Measurements from ENCODE around the gene HIPK2. TPM values are rescaled to one million over a fixed set of nuclear protein-coding genes. Genes with fewer than 3 reads are reported as not detected.

Gene HIPK2
- total RNA-seq, 1 experiment from 2014 or later: 30.7 TPM

GRCh38 chr7:139586286-139586685 is 191.5 kb downstream of the HIPK2 start:
- no TSS peak for BruUV-seq (replicated peaks)
- Histone ChIP-seq H3K27ac (ENCODE audit: low read depth, low read length, poor library complexity, severe bottlenecking) (no peak overlapping the region), H3K9me3 (ENCODE audit: low read depth, low read length, poor library complexity, severe bottlenecking) (no peaks in the 10 kb centered on the region), H3K4me1 (ENCODE audit: insufficient read depth, low read length, poor library complexity, severe bottlenecking) (no peaks in the 10 kb centered on the region), H3K4me3 (ENCODE audit: low read depth, low read length, poor library complexity, severe bottlenecking) (no peak overlapping the region), H3K27me3 (replicated peaks; ENCODE audit: insufficient read depth, low read depth, low read length, poor library complexity) (no peaks in the 10 kb centered on the region), H3K36me3 (ENCODE audit: insufficient read depth, low read length, poor library complexity, severe bottlenecking) (no peaks in the 10 kb centered on the region)
- CTCF ChIA-PET: no interaction called here
- TF ChIP-seq EZH2 (IDR thresholded peaks at IDR 0.05; ENCODE audit: borderline replicate concordance, low read depth, low read length, poor library complexity, severe bottlenecking): no peak
- TF ChIP-seq CTCF (conservative IDR thresholded peaks at IDR 0.05; ENCODE audit: low read depth, low read length): no peak
- POLR2A ChIA-PET (ENCODE audit: low non-redundant PET): no interaction called here
- intact Hi-C loops (cut with micrococcal nuclease; ENCODE audit: unreplicated experiment): no loop called here
- no peak for DNase-seq (ENCODE audit: low spot score)

- ChIA-PET CTCF (no interaction called here), POLR2A (ENCODE audit: low non-redundant PET) (no interaction called here)
- TF ChIP-seq EZH2 (IDR thresholded peaks at IDR 0.05; ENCODE audit: borderline replicate concordance, low read depth, low read length, poor library complexity, severe bottlenecking): no peak
- no peak for TF ChIP-seq CTCF (conservative IDR thresholded peaks at IDR 0.05; ENCODE audit: low read depth, low read length)
- no peak overlapping the region for H3K4me3 ChIP-seq (ENCODE audit: low read depth, low read length, poor library complexity, severe bottlenecking)
- H3K9me3 ChIP-seq (ENCODE audit: low read depth, low read length, poor library complexity, severe bottlenecking): no peaks in the 10 kb centered on the region
- no TSS peak for BruUV-seq (replicated peaks)
- intact Hi-C loops (cut with micrococcal nuclease; ENCODE audit: unreplicated experiment): no loop called here
- no peak for DNase-seq (ENCODE audit: low spot score)
- H3K4me1 ChIP-seq (ENCODE audit: insufficient read depth, low read length, poor library complexity, severe bottlenecking): no peaks in the 10 kb centered on the region
- H3K27ac ChIP-seq (ENCODE audit: low read depth, low read length, poor library complexity, severe bottlenecking): no peak overlapping the region
- H3K36me3 ChIP-seq (ENCODE audit: insufficient read depth, low read length, poor library complexity, severe bottlenecking): no peaks in the 10 kb centered on the region
- H3K27me3 ChIP-seq (replicated peaks; ENCODE audit: insufficient read depth, low read depth, low read length, poor library complexity): no peaks in the 10 kb centered on the region
These were observed 192.8 kb downstream of the HIPK2 start for GRCh38 chr7:139585042-139585441.

- TF ChIP-seq EZH2 (IDR thresholded peaks at IDR 0.05; ENCODE audit: borderline replicate concordance, low read depth, low read length, poor library complexity, severe bottlenecking) (no peak), CTCF (conservative IDR thresholded peaks at IDR 0.05; ENCODE audit: low read depth, low read length) (no peak)
- POLR2A ChIA-PET (ENCODE audit: low non-redundant PET): no interaction called here
- intact Hi-C loops (cut with micrococcal nuclease; ENCODE audit: unreplicated experiment): no loop called here
- Histone ChIP-seq H3K4me1 (ENCODE audit: insufficient read depth, low read length, poor library complexity, severe bottlenecking) (no peaks in the 10 kb centered on the region), H3K9me3 (ENCODE audit: low read depth, low read length, poor library complexity, severe bottlenecking) (no peaks in the 10 kb centered on the region), H3K27ac (ENCODE audit: low read depth, low read length, poor library complexity, severe bottlenecking) (no peak overlapping the region), H3K36me3 (ENCODE audit: insufficient read depth, low read length, poor library complexity, severe bottlenecking) (no peaks in the 10 kb centered on the region), H3K4me3 (ENCODE audit: low read depth, low read length, poor library complexity, severe bottlenecking) (no peak overlapping the region), H3K27me3 (replicated peaks; ENCODE audit: insufficient read depth, low read depth, low read length, poor library complexity) (no peaks in the 10 kb centered on the region)
- CTCF ChIA-PET: interaction anchor here (0.6 kb wide), 1 partner anchor 18 kb away, joined by 6 read pairs; no protein-coding TSS in a partner anchor
- no peak for DNase-seq (ENCODE audit: low spot score)
- BruUV-seq (replicated peaks): no TSS peak
These were observed 193.8 kb downstream of the HIPK2 start for GRCh38 chr7:139583826-139584553.
